Left cardiac atrium (tissue), 4 donors: Measurements from ENCODE around the gene PPP1R3C. TPM values are rescaled to one million over a fixed set of nuclear protein-coding genes. Genes with fewer than 3 reads are reported as not detected.

Source experiments
- ATAC-seq, 2 donors: fragments of 200-7000 bp; cut with Tn5 transposase; one replicate each; pipeline ENCODE4 v1.9.1; 2020; ENCODE audit warnings: mild to moderate bottlenecking in 2 of 2, moderate library complexity in 2 of 2
- DNase-seq: peaks from one replicate; pipeline ENCODE4 v3.0.0-alpha.2; 2020
- intact Hi-C, 2 donors: fragments of 100-400 bp; cut with DNase I; formaldehyde crosslinking; loops; one replicate each; pipeline versions ENCODE4 v1.14.1 to v1.15.1; 2022 to 2023
- long read RNA-seq: library from polyadenylated mRNA; unstranded; transcript quantifications from one replicate; pipeline ENCODE4 v2.0.0, GENCODE V29; 2021
- total RNA-seq, 2 donors: library from RNA; stranded (reverse); fragmentation: NEBNext Ultra II Directional; extraction: Animal tissue kit (Norgen Biotek cat#: 25700); gene quantifications; one replicate each; pipeline ENCODE4 v1.2.1, GENCODE V29; 2021
- donor health status: DM: no; HTN: yes; CAD: no.
- donor health status: DM: no; HTN: yes; CAD: no; lungs with severe emphysema.
- donor health status: DM: yes; HTN: yes; CAD: no.
- donor health status: Dilated cardiomyopathy.

Gene PPP1R3C
- total RNA-seq: 100 to 1,000 TPM; 173 to 184 TPM
- long read RNA-seq, transcript PPP1R3C-201 (2 exons, 2,524 nt): major isoform, 255 of 292 reads
- long read RNA-seq, partial matches to known transcripts: 0 of 292 reads
- long read RNA-seq, other reads (novel, unspliced or antisense): 37 of 292 reads

GRCh38 chr10:91632671-91633550, at the start of gene PPP1R3C:
Gene PPP1R3C (minus strand): TSS chr10:91633071. CDS start chr10:91632969, 102 bp downstream.
- ATAC-seq: peak; percentile 94 to 96
- peak; percentile 94 for DNase-seq
- intact Hi-C loops: loop anchor here (2.0 to 5.0 kb wide), 4 partner anchors 41 to 81 kb away; no protein-coding TSS in a partner anchor

GRCh38 chr10:91681361-91682276, 48.7 kb upstream of the PPP1R3C start:
- DNase-seq (peak; percentile 68), ATAC-seq (peak; percentile 72 to 88)
- intact Hi-C loops: no loop called here

GRCh38 chr10:91680487-91680886, 47.6 kb upstream of the PPP1R3C start:
- DNase-seq (no peak), ATAC-seq (no peak)
- intact Hi-C loops: no loop called here

GRCh38 chr10:91679296-91679695, 46.4 kb upstream of the PPP1R3C start:
- no peak for DNase-seq
- no peak for ATAC-seq
- intact Hi-C loops: no loop called here

GRCh38 chr10:91677911-91678310, 45.0 kb upstream of the PPP1R3C start:
- DNase-seq: no peak
- intact Hi-C loops: no loop called here
- ATAC-seq: no peak

GRCh38 chr10:91672021-91672608, 39.2 kb upstream of the PPP1R3C start:
- DNase-seq (no peak), ATAC-seq (peak in 1 of 2 donors; percentile 54)
- intact Hi-C loops: no loop called here

GRCh38 chr10:91668913-91669312, 36.0 kb upstream of the PPP1R3C start:
- ATAC-seq (no peak), DNase-seq (no peak)
- intact Hi-C loops: no loop called here

- ATAC-seq (no peak), DNase-seq (no peak)
- intact Hi-C loops: no loop called here
These were observed 33.0 kb upstream of the PPP1R3C start for GRCh38 chr10:91665842-91666241.

- ATAC-seq (no peak), DNase-seq (no peak)
- intact Hi-C loops: no loop called here
These were observed 31.6 kb upstream of the PPP1R3C start for GRCh38 chr10:91664426-91664825.

GRCh38 chr10:91662993-91663392, 30.1 kb upstream of the PPP1R3C start:
- DNase-seq: no peak
- ATAC-seq: no peak
- intact Hi-C loops: no loop called here

GRCh38 chr10:91653219-91653870, 20.5 kb upstream of the PPP1R3C start:
- ATAC-seq: peak; percentile 47 to 74
- intact Hi-C loops: no loop called here
- no peak for DNase-seq

- intact Hi-C loops: no loop called here
- ATAC-seq: peak; percentile 80 to 97
- DNase-seq: no peak
These were observed 19.5 kb upstream of the PPP1R3C start for GRCh38 chr10:91652364-91652763.

GRCh38 chr10:91643700-91644099, 10.8 kb upstream of the PPP1R3C start:
- DNase-seq: no peak
- intact Hi-C loops: no loop called here
- no peak for ATAC-seq

GRCh38 chr10:91642831-91643692, 10.2 kb upstream of the PPP1R3C start:
- no peak for DNase-seq
- peak in 1 of 2 donors; percentile 27 for ATAC-seq
- intact Hi-C loops: no loop called here

- no peak for ATAC-seq
- DNase-seq: no peak
- intact Hi-C loops: loop anchor here (2.0 to 5.0 kb wide), 4 partner anchors 55 to 250 kb away; no protein-coding TSS in a partner anchor
These were observed 4.0 kb upstream of the PPP1R3C start for GRCh38 chr10:91636892-91637291.

- peak; percentile 27 to 50 for ATAC-seq
- intact Hi-C loops: loop anchor here (2.0 to 5.0 kb wide), 4 partner anchors 57 to 248 kb away; no protein-coding TSS in a partner anchor
These were observed 2.8 kb upstream of the PPP1R3C start for GRCh38 chr10:91635401-91636400.

More at GRCh38 chr10:91635401-91636400, 2.8 kb upstream of the PPP1R3C start:
- peak; percentile 68 for DNase-seq
